CD4-positive, alpha-beta T cell treated with Interleukin-15 for 1 hour (primary cell): ENCODE measurements around the gene CLDN1.

Experiments used
- DNase-seq: peaks from one replicate; pipeline ENCODE4 v3.0.0-alpha.2; 2020

Gene CLDN1

DNA sequence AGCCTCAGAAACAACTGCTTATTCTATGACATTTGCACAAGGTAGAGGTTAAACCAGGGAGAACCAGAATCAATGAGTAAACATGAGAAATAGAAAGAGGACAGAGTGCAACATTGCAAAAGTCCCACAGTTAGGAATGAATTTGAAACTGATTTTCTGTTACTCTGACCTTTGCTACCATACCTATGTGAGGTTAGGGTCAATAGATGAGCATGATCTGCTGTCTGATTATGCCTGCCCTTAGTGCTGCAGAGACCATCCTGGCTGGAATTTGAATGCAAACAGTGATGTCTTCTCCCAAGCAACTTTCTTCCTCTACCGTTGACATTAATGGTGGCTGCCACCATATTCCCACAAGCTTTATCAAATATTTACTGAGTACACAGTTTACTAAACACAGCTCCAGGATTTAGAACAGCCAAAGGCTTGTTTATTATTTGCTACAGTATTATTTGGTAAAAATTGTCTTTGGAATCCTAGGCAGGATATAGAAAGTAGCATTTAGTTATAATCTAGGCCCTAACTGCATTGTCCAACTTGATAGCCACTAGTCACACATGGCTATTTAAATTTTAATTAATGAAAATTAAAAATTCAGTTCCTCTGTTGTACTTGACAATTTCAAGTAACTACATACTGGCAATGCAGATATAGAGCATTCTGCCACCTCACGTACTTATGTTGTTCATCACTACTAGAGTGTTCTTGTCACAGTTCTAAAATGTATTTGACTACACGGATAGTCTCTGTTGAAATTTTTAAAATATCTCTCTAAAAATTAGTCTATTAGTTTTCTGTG is 8.9 kb upstream of the CLDN1 start:
- DNase-seq = no peak

DNA sequence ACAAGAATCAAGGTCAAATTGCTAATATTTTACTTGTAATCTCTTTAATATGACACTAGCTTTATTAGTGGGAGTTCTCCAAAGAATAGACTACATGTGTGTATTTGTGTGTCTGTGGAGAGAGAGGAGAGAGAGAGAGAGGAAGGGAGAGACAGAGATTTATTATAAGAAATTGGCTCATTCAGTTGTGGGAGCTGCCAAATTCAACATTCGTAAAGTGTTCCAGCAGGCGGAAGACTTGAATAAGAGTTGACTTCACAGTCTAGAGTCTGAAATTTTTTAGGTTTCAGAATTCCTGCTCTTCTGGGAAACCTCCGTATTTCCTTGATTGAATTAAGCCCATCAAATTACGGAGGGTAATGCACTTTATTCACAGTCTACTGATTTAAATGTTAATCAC is 4.7 kb upstream of the CLDN1 start:
- no peak for DNase-seq

DNA sequence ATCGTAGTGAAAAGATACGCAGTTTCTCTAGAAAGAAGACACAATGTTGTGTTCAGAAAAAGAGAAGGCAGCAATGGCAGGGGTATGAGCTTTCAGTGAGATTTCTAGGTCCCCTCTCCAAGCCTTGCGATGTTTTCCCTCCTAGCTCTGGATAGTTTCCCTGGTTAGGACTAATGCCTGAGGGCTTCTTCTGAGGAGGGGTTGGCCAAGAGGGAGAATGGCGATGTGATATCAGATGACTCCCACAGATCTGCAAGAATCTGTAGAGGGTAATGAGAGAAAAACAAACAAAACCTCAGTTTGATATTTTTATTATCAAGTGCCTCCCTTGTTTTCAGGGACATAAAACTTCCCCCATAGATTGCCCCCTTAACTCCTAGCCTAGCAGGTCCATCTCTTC is 4.1 kb upstream of the CLDN1 start:
- DNase-seq = no peak

DNA sequence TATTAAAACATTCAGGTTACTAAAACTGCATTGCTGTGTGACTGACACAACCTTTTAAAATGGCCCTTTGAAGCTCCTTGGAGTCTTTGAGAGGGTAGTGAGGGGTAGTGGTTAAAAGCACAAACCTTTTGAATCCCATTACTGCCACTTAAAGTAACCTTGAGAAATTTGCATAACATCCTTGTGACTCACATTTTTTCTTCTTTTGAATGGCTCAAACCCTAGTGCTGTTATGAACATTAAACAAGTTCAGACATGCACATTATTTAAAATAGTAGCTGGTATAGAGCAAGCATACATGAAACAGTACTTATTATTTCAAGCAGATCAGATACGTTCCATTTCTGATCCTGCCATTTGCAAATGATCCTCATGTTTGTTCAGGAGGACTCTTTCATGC is 3.7 kb upstream of the CLDN1 start:
- no peak for DNase-seq

DNA sequence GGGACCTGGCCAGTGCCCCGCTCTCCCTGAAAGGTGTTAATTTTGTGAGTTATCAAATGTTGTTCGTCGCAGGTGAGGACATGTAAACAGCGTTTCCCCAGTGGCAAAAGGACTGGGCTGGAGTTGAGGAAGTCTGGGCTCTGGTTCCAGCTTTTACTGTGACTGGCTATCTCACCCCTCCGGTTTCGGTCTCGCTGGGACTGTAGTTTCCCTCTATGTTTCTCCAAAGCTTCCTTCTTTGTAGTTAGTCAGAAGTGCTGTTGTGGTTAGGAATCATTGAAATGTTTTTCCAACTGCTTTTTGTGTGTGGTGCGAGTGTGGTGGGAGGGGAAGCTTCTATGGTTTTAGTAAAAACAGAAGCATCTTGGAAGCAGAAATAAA is 990 bp upstream of the CLDN1 start:
- no peak for DNase-seq

GRCh38 chr3:190322604-190323245 is 479 bp upstream of the CLDN1 start:
- DNase-seq = no peak

DNA sequence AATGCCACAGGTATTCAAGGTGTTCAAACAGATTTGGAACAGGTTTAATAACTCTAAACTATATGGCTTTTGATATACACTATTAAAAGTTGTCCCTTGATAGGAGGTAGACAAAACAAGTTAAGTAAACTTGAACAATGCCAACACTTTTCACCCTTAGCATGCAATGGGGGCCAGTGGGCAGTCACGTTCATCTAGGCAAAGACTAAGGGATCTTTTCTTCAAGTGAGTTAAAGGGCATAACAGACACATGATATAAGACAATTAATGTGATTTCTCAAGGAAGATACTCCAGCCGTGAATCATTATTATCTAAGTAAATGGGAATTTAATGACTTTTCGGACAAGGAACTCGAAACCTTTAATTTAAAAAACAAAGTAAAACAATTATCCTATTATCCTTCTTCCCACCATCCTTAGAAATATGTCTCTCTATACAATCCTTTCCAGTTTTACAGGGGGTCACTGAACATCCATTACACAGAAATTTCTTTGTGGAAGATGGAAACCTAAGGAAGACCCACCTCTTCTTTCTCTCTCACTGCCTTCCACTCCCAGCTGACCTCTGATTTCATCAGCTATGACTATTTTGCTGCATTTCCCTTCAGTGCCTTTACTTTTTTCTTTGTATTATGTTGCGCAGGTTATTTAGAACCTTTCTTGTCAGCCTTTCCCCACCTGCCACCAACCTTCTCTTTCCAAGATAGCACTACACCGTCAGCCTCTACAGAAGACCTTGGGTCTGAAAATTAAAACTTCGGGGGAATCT is 1.5 kb downstream of the CLDN1 start:
- no peak for DNase-seq

- no peak for DNase-seq
These were observed 2.6 kb downstream of the CLDN1 start for GRCh38 chr3:190319660-190320059.

DNA sequence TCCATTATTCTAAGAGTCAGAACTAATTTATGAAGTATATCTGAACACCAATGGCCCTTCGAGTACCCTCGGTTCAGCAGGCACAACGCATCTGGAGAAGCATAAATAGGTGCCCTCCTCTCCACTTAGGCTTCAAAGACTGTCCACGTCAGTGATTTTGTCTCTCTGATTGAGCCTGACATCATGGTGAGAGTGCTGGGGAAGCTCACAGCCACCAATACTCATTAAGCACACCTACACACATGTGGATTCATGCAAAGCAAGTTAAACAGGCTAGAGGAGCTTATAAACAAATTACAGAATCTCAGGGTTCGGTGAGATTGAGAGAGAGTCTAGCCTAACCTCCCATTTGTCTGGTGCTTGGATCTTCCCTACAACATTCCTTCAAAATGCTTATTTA is 3.6 kb downstream of the CLDN1 start:
- no peak for DNase-seq

GRCh38 chr3:190314741-190315140 is 7.5 kb downstream of the CLDN1 start:
- no peak for DNase-seq

- DNase-seq = no peak
These were observed 12.8 kb downstream of the CLDN1 start for GRCh38 chr3:190309414-190309813.

- no peak for DNase-seq
These were observed 14.1 kb downstream of the CLDN1 start for GRCh38 chr3:190308154-190308553.

- DNase-seq = no peak
These were observed 15.1 kb downstream of the CLDN1 start for GRCh38 chr3:190307164-190307545.

- no peak for DNase-seq
These were observed 15.6 kb downstream of the CLDN1 start for GRCh38 chr3:190306513-190307163.

- DNase-seq = no peak
These were observed 16.2 kb downstream of the CLDN1 start for GRCh38 chr3:190306026-190306425.

- DNase-seq = no peak
These were observed 16.8 kb downstream of the CLDN1 start for GRCh38 chr3:190305406-190305805.

DNA sequence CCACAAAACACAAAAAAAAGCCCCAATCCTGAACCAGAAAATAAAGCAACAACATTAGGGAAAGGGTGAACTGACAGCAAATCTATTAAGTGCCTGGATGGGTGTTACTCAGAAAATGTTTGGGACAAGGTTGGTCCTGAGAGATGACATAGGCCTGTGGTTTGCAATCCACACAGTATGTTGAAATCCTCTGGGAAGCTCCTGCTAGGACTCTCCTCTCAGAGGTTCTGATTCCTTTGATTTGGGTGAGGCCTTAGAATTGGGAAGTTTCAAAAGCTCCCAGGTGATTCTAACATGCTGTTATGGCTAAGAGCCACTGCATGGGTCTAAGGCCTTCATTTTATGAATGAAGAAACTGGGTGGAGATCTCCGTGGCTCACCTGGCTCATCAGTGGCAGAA is 18.4 kb downstream of the CLDN1 start:
- no peak for DNase-seq

- no peak for DNase-seq
These were observed 19.9 kb downstream of the CLDN1 start for GRCh38 chr3:190302212-190302867.

- no peak for DNase-seq
These were observed 20.7 kb downstream of the CLDN1 start for GRCh38 chr3:190301591-190301990.

DNA sequence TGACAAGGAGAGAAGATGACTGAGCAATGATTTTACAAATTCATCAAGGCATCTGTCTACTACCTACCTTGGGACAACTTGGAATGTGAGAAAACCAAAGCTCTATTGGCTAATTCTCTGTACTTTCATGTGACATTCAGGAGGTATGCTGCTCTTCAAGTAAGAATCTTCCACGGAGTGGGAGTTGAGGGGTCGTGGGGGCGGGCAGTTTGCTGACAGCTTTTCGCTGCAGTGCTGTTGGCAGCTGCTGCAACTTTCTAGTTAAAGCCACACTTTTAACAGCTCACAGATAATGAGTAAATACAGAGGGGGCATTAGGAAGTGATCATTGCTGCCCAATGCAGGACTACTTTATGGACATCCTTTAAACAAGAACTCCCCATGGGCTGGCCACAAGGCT is 22.3 kb downstream of the CLDN1 start:
- DNase-seq = no peak

DNA sequence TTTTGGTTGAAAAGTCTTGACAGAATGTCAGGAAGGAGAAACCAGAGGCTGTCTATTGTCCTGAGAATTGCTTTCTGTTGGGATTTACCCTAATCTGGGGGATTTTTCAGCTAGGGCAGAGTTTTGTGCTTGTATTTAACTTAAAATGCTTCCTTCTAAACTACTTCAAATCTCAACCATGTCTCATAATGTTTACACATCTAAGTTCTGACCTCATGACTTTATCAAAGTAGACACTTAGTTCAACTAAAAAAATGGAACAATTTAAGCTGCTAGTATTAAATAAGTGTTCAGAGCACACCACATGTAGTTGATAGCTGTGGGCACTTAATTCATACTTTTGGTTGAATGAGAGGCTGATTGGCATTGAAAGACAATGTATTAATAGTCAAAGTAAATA is 28.2 kb downstream of the CLDN1 start:
- DNase-seq = no peak

- no peak for DNase-seq
These were observed 28.6 kb downstream of the CLDN1 start for GRCh38 chr3:190293621-190294020.

DNA sequence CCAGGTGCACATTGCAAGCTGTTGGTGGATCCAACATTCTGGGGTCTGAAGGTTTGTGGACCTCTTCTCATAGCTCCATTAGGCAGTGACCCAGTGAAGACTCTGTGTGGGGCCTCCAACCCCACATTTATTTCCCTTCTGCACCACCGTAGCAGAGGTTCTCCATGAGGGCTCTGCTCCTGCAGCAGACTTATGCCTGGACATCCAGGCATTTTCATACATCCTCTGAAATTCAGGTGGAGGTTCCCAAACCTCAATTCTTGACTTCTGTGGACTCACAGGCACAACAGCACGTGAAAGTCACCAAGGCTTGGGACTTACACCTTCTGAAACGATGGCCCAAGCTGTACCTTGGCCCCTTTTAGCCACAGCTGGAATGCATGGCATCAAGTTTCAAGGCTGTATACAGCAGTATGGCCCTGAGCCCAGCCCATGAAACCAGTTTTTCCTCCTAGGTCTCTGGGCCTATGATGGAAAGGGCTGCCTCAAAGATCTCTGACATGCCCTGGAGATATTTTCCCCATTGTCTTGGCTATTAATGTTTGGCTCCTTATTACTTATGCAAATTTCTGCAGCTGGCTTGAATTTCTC is 30.2 kb downstream of the CLDN1 start:
- DNase-seq = no peak
